ENCODE data around the gene CACNA1C.

DNA sequence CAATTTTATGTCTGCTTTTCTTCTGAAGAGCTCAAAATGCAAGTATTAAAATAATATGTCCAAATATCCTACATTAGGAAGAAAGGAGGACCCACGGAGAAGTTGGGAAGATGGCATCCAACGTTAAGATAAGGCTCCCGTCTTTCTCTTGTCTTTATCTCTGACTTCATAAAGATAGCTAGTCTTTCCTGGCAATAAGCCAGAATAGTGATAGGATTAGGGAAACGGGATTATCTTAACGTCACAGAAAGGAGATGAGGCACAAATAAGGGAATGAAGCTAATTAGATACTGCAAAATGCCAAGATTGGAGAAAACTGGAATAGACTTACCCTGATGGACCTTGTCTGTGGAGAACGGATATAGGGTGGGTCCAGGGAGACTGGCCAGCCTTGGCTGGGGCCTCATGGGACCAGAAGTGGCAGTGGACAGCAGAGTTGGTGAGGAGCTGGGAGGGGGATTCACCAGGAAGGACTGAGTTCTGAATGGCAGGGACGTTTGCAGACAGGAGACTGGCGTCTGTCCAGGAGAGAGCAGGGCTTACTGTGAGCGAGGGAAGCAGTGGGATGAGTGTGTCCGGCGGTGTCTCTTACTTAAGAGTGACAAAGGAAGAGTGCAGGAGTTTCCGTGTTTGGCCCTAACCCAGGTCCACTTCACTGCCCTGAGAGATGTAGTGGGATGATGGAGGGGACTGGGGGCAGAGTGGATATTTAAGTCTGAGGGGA is 119.9 kb downstream of the CACNA1C start:
- TF ChIP-seq, protein P1, sequence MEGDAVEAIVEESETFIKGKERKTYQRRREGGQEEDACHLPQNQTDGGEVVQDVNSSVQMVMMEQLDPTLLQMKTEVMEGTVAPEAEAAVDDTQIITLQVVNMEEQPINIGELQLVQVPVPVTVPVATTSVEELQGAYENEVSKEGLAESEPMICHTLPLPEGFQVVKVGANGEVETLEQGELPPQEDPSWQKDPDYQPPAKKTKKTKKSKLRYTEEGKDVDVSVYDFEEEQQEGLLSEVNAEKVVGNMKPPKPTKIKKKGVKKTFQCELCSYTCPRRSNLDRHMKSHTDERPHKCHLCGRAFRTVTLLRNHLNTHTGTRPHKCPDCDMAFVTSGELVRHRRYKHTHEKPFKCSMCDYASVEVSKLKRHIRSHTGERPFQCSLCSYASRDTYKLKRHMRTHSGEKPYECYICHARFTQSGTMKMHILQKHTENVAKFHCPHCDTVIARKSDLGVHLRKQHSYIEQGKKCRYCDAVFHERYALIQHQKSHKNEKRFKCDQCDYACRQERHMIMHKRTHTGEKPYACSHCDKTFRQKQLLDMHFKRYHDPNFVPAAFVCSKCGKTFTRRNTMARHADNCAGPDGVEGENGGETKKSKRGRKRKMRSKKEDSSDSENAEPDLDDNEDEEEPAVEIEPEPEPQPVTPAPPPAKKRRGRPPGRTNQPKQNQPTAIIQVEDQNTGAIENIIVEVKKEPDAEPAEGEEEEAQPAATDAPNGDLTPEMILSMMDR (conservative IDR thresholded peaks at IDR 0.05 in 1 of 2, IDR thresholded peaks at IDR 0.05 in 1 of 2; ENCODE audit: low read depth in 1 of 2, low read length in 2 of 2) = no peak
- TF ChIP-seq EZH2 (IDR thresholded peaks at IDR 0.05; ENCODE audit: low read length, missing control alignments) = no peak
